GM15510 (cell line): ENCODE measurements around the gene OGA.

Source experiments
- POLR2A ChIP-seq: IDR thresholded peaks from 3 replicates; pipeline ENCODE4 v1.6.1; 2011; ENCODE audit warnings: borderline replicate concordance; ENCODE audit not compliant: insufficient read length; ENCODE audit errors: extremely low read depth

The OGA gene

DNA sequence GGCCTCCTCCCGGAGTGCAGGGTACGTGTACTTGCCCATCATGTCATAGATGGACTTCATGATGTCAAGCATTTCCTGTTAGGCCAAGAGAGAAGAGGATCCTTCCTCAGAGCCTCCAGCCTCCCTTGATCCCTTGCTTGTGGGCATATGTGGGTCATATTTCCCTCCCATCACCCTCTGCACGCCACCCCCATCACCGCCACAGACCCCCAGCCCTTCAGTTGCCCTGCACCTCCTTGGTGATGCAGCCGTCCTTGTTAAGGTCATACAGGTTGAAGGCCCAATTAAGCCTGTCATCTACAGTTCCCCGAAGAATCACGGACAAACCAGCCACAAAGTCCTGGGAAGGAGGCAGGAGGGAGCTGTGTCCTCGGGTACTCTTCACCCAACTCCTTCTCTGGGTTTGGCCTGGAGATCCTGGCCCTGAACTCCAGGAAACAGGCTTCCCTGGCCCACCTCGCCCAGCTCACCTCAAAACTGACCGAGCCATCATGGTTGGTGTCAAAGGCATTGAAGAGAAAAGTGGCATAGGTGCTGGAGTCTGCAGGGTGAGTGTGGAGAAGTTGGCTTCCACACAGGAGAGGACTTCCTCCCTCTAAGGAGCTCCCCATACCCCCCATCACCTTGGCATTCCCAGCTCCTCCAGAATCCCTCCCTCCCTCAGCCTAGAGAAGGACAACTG, 9.8 kb upstream of the OGA start:
- TF ChIP-seq POLR2A = no peak

DNA sequence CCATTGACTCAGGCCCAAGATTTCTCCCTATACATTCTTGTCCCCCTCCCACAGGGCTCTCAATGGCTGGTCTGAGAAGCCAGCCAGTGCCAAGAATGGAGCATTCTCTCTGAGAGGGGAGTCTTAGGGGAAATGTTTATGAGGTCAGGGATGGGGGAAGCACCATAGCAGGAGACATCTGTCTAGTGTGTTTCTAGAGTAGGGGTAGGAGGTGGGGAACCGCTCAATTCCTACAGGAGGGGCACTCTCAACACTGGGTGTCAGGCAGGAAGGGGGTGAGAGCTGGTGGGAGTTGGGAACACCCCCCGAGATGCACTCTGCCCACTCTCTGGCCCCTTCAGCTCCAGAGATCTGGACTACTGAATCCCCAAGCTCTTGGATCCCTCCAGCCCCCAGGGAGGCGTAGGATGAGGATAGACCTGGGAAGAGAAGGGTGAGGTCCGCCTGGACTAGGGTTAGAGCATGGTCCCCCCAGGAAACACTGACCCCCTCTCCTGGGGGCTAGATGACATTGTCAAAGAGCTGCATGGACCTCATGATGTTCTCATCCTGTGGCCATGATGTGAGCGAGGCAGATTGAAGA, 8.7 kb upstream of the OGA start:
- no peak for TF ChIP-seq POLR2A

- TF ChIP-seq POLR2A = no peak
These were observed 6.5 kb upstream of the OGA start for GRCh38 chr10:101824736-101825135.

- no peak for TF ChIP-seq POLR2A
These were observed 809 bp upstream of the OGA start for GRCh38 chr10:101818872-101819633.

- TF ChIP-seq POLR2A = no peak
These were observed 716 bp downstream of the OGA start for GRCh38 chr10:101817337-101818118.

- TF ChIP-seq POLR2A = no peak
These were observed 1.3 kb downstream of the OGA start for GRCh38 chr10:101816913-101817336.

- no peak for TF ChIP-seq POLR2A
These were observed 1.9 kb downstream of the OGA start for GRCh38 chr10:101816376-101816775.

DNA sequence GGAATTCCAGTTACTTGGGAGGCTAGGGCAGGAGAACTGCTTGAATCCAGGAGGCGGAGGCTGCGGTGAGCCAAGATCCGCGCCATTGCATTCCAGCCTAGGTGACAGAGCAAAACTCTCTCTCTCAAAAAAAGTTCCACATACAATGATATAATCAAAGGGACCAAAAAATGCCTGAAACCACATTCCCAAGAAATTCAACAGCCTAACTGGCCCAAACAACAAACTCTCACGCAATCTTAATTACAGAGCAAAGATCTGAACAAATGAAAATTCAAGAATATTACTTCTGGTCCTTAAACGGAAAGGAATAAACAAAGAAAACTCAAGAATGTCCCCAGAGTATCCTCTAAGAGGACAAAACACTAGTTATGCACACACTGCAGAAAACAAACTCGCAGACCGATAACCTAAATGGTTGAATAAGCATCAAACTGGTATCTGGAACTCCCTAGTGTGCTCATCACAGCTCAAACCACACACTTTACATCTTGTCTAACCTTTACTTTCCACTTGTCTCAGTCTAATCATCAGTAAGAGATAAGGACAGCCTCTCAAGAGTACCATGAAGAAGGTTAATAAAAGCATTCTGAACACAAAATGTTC, 3.7 kb downstream of the OGA start:
- no peak for TF ChIP-seq POLR2A

- no peak for TF ChIP-seq POLR2A
These were observed 5.6 kb downstream of the OGA start for GRCh38 chr10:101812606-101813005.

DNA sequence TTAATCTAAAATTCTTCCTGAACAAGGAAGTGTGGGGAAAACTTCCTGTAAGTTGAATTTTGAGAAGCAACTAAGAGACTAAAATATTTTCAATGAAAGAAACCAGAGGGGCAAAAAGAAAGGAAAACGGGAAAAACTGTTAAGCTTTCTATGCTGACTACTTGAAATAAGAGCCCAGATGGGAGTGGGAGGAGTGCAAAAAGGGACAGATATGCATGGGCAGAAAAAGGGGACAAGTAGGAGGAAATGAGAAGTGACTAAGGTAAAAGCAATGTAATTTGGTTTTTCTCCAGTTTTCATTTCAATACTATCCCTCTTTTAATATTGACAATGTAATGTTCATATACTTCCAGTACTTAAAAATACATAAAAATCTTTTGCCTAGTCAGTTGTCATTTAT, 11.1 kb downstream of the OGA start:
- TF ChIP-seq POLR2A = no peak

DNA sequence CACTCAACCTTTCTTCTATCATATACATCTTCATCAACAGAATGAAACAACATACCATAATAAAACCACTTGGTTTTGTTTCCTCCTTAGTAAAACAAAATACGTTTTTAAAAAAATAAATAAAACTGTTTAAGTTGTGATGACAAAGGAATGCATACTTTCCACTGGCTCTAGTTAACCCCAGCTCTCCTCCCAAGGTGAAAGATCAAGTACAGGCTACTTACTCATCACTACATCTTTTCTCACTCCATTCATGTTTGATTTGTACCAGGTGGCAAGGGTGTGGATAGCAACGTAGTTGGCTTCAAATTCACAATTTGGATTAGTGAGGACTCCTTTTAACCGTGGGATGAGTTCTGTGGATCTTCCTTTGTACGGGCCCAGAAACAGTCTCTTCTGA, 14.7 kb downstream of the OGA start:
- no peak for TF ChIP-seq POLR2A

- TF ChIP-seq POLR2A = no peak
These were observed 20.7 kb downstream of the OGA start for GRCh38 chr10:101797403-101798059.

DNA sequence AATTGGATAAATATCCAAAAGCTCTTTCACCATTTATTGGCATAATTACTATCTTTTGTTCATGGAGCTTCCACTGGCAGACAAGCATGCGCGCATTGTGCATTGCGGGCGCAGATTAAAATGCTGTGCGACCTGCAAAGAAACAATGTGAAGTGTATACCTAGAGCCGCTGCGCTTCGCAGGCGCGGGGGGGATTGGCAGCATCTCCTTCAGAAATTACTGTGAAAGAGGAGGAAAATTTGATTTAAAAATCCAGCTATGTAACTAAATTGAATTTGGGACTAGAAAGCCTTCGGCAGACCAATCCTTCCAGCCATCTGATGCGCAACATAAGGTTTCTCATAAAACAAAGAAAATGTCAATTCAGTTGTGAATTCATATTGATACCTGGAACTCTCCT, 24.7 kb downstream of the OGA start:
- TF ChIP-seq POLR2A = no peak

- no peak for TF ChIP-seq POLR2A
These were observed 28.6 kb downstream of the OGA start for GRCh38 chr10:101789686-101790085.
